BLaER1 treated with 17β-estradiol and CSF1 and Interleukin-3, amounts not matched to agents 10 nM and 100 nM (cell line): ENCODE measurements around the gene TCF23.

Experiments
- H3K27ac ChIP-seq, 11 experiments: shearing (Covaris generic); formaldehyde crosslinking; 2 replicates each; pipeline ENCODE4 v1.8.1; 2022
- H3K27me3 ChIP-seq, 11 experiments: shearing (Covaris generic); formaldehyde crosslinking; 2 replicates each; pipeline ENCODE4 v1.8.1; 2022
- H3K36me3 ChIP-seq, 11 experiments: shearing (Covaris generic); formaldehyde crosslinking; 2 replicates each; pipeline ENCODE4 v1.8.1; 2022
- H3K4me1 ChIP-seq, 10 experiments: shearing (Covaris generic); formaldehyde crosslinking; 2 replicates each; pipeline ENCODE4 v1.8.1; 2022
- H3K4me2 ChIP-seq, 11 experiments: shearing (Covaris generic); formaldehyde crosslinking; 2 replicates each; pipeline ENCODE4 v1.8.1; 2022
- H3K4me3 ChIP-seq, 10 experiments: shearing (Covaris generic); formaldehyde crosslinking; 2 replicates each; pipeline ENCODE4 v1.8.1; 2022
- H3K9ac ChIP-seq, 11 experiments: shearing (Covaris generic); formaldehyde crosslinking; 2 replicates each; pipeline ENCODE4 v1.8.1; 2022
- H3K9me3 ChIP-seq, 11 experiments: shearing (Covaris generic); formaldehyde crosslinking; replicated peaks in 1 of 11; 2 replicates each; pipeline ENCODE4 v1.8.1; 2022
- H4K20me1 ChIP-seq, 11 experiments: shearing (Covaris generic); formaldehyde crosslinking; 2 replicates each; pipeline ENCODE4 v1.8.1; 2022
- Cebpa-rat ChIP-seq, 11 experiments: shearing (Covaris generic); IDR thresholded peaks; 2 replicates each; pipeline ENCODE4 v1.8.1; 2022

TCF23 gene

GRCh38 chr2:27134781-27135477 is 13.9 kb upstream of the TCF23 start:
- Histone ChIP-seq H3K36me3 (peaks cover 31 to 36% (median 33%) of the 10 kb centered on the region in 11 experiments), H3K27ac (peak overlapping the region; percentile 18 to 94 (median 88); a peak in 21 of 22 replicates), H3K4me1 (peaks cover 22 to 32% (median 26%) of the 10 kb centered on the region in 10 experiments), H3K4me3 (peak overlapping the region; percentile 85 to 100 (median 95); a peak in 16 of 20 replicates), H4K20me1 (peaks cover 23 to 40% (median 38%) of the 10 kb centered on the region in 11 experiments; a peak in 21 of 22 replicates), H3K27me3 (no peaks in the 10 kb centered on the region), H3K9ac (peak overlapping the region in 9 of 11 experiments; percentile 1 to 96 (median 91); a peak in 12 of 22 replicates), H3K4me2 (peak overlapping the region; percentile 48 to 81 (median 70)), H3K9me3 (no peaks in the 10 kb centered on the region)
- TF ChIP-seq Cebpa-rat (IDR thresholded peaks at IDR 0.05): no peak

DNA sequence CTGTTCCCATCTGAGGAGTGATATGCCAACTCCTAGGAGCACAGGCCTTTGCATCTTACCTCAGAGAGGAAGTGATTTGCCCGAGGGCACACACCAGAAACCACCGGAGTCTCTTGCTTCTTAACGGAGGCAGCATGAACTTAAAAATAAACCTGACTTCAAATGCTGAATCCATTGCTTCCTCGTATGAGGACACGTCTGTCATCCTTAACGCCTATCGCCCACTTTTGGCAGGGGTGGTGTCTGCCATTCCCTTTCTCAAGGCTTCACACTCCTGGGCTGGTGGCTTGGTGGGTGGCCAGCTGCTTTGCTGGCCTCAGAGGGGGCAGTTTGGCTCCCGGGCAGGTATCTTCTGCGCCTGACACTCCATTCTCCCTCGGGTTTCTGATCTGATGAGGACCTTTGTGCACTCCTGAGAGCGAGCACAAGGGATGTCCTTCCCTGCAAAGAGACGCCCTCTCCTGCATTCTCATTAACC is 13.3 kb upstream of the TCF23 start:
- Histone ChIP-seq H3K9ac (peak overlapping the region in 5 of 11 experiments; percentile 5 to 96 (median 22); a peak in 3 of 22 replicates), H4K20me1 (peaks cover 23 to 37% (median 32%) of the 10 kb centered on the region in 11 experiments; a peak in 21 of 22 replicates), H3K27me3 (no peaks in the 10 kb centered on the region), H3K4me3 (no peak overlapping the region; a peak in 1 of 20 replicates), H3K27ac (peak overlapping the region in 10 of 11 experiments; percentile 83 to 94 (median 88); a peak in 19 of 22 replicates), H3K4me2 (peak overlapping the region; percentile 48 to 81 (median 70)), H3K36me3 (peaks cover 25 to 30% (median 27%) of the 10 kb centered on the region in 11 experiments), H3K4me1 (peaks cover 22 to 32% (median 26%) of the 10 kb centered on the region in 10 experiments), H3K9me3 (no peaks in the 10 kb centered on the region)
- no peak for TF ChIP-seq Cebpa-rat (IDR thresholded peaks at IDR 0.05)

GRCh38 chr2:27136751-27137150 is 12.1 kb upstream of the TCF23 start:
- Histone ChIP-seq H3K4me3 (no peak overlapping the region), H3K27me3 (no peaks in the 10 kb centered on the region), H3K4me1 (peaks cover 22 to 32% (median 26%) of the 10 kb centered on the region in 10 experiments), H4K20me1 (peaks cover 19 to 24% (median 20%) of the 10 kb centered on the region in 11 experiments; a peak in 21 of 22 replicates), H3K36me3 (peaks cover 12 to 17% (median 14%) of the 10 kb centered on the region in 11 experiments), H3K9ac (no peak overlapping the region), H3K27ac (no peak overlapping the region), H3K9me3 (no peaks in the 10 kb centered on the region), H3K4me2 (no peak overlapping the region)
- TF ChIP-seq Cebpa-rat (IDR thresholded peaks at IDR 0.05): no peak

GRCh38 chr2:27137322-27137935 is 11.4 kb upstream of the TCF23 start:
- no peak for TF ChIP-seq Cebpa-rat (IDR thresholded peaks at IDR 0.05)
- Histone ChIP-seq H3K4me3 (no peak overlapping the region), H3K4me1 (peaks cover 21 to 27% (median 25%) of the 10 kb centered on the region in 10 experiments), H3K36me3 (peaks cover 6 to 11% (median 8%) of the 10 kb centered on the region in 11 experiments; a peak in 21 of 22 replicates), H4K20me1 (peaks cover 12 to 18% (median 14%) of the 10 kb centered on the region in 11 experiments; a peak in 20 of 22 replicates), H3K9me3 (no peaks in the 10 kb centered on the region), H3K27me3 (no peaks in the 10 kb centered on the region), H3K9ac (no peak overlapping the region), H3K27ac (no peak overlapping the region), H3K4me2 (no peak overlapping the region)

DNA sequence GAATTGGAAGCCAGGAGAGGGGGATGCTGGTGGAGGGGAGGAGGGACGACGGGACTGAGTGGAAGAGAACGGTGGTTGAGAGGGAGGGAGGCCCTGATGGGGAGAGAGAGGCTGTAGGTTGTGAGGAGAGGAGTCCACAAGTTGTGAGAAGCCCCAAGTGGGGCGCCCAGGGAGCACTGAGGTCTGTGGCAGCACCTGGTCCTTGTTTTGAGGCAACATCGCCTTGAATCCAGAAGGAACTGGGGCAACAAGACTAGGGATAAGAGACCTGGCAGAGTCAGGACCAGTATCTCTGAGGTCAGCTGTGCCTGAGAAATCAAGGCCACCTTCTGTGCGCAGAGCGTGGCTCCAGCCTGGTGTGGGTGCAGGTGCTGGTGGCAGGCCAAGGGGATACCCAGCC is 10.7 kb upstream of the TCF23 start:
- peaks cover 5 to 11% (median 7%) of the 10 kb centered on the region in 11 experiments; a peak in 19 of 22 replicates for H4K20me1 ChIP-seq
- TF ChIP-seq Cebpa-rat (IDR thresholded peaks at IDR 0.05): no peak
- H3K27ac ChIP-seq: no peak overlapping the region

DNA sequence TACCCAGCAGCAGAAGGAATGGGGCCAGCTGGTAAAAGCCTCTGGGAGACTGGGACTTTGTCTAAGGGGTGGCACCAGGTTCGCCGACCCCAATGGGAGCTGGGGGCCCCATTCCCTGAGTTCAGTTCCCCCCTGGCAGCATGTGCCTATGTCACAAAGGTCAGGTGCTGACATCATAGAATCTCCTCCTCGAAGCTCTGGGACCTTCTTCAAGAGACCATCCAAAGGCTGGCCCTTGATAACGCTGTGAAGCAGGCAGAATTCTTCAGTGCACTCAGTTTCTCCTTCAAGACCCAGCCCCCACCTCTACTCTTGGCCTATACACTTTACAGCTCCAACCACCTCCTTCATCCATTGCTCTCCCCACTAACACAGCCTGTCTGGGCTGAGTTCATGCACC is 9.5 kb upstream of the TCF23 start, which contains the start of gene PRR30:
Gene PRR30 (minus strand): TSS at position 101 of the 400 bp plus-strand sequence. CDS start 1,081 bp downstream, outside the sequence.
- Histone ChIP-seq H4K20me1 (no peaks in the 10 kb centered on the region), H3K4me3 (no peak within 1 kb of the TSS), H3K9me3 (no peaks in the 10 kb centered on the region), H3K9ac (no peak within 1 kb of the TSS), H3K27me3 (no peaks in the 10 kb centered on the region), H3K4me1 (peaks cover 8 to 14% (median 13%) of the 10 kb centered on the region in 10 experiments), H3K27ac (no peak within 1 kb of the TSS), H3K36me3 (no peaks in the 10 kb centered on the region), H3K4me2 (no peak within 1 kb of the TSS)
- TF ChIP-seq Cebpa-rat (IDR thresholded peaks at IDR 0.05): no peak

More for the DNA sequence above, 10.7 kb upstream of the TCF23 start:
- Histone ChIP-seq H3K4me2 (no peak overlapping the region), H3K27me3 (no peaks in the 10 kb centered on the region), H3K9ac (no peak overlapping the region), H3K4me3 (no peak overlapping the region), H3K4me1 (peaks cover 14 to 20% (median 19%) of the 10 kb centered on the region in 10 experiments), H3K9me3 (no peaks in the 10 kb centered on the region), H3K36me3 (peaks cover 0 to 4% (median under 1%) of the 10 kb centered on the region in 11 experiments; a peak in 12 of 22 replicates)

DNA sequence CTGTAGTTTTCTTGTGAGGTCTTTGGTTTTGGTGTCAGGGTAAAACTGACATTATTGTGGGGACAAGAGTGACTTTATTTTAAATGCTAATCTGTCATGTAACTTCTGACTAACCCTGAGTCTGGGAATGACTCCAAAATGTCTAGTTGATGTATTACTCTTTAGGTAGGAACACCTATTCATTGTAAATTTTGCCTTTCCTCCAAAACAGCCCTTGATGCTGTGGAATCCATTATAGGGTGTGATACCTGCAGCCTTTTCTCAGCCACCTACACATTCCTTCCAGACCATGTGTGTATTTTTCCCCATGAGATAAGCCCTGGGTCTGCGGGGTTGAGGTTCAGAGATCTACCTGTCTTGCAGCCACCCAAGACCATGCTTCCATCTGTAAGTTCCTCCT is 5.5 kb upstream of the TCF23 start:
- H3K9me3 ChIP-seq: no peaks in the 10 kb centered on the region
- no peak overlapping the region for H3K4me2 ChIP-seq
- H3K9ac ChIP-seq: no peak overlapping the region
- no peak overlapping the region for H3K27ac ChIP-seq
- peaks cover 0 to 14% (median 12%) of the 10 kb centered on the region in 10 experiments; a peak in 12 of 20 replicates for H3K4me1 ChIP-seq
- H3K27me3 ChIP-seq: no peaks in the 10 kb centered on the region
- no peaks in the 10 kb centered on the region for H3K36me3 ChIP-seq
- TF ChIP-seq Cebpa-rat (IDR thresholded peaks at IDR 0.05): no peak
- no peaks in the 10 kb centered on the region for H4K20me1 ChIP-seq
- H3K4me3 ChIP-seq: no peak overlapping the region

- Histone ChIP-seq H3K27me3 (no peaks in the 10 kb centered on the region), H3K9ac (no peak overlapping the region), H3K27ac (no peak overlapping the region), H4K20me1 (no peaks in the 10 kb centered on the region), H3K9me3 (no peaks in the 10 kb centered on the region), H3K36me3 (no peaks in the 10 kb centered on the region), H3K4me2 (no peak overlapping the region), H3K4me1 (peaks cover 0 to 14% (median 12%) of the 10 kb centered on the region in 10 experiments; a peak in 12 of 20 replicates), H3K4me3 (no peak overlapping the region)
- TF ChIP-seq Cebpa-rat (IDR thresholded peaks at IDR 0.05): no peak
Observed at GRCh38 chr2:27145682-27146081, 3.1 kb upstream of the TCF23 start.

- no peaks in the 10 kb centered on the region for H3K36me3 ChIP-seq
- H3K9ac ChIP-seq: no peak overlapping the region
- H3K27ac ChIP-seq: no peak overlapping the region
- no peaks in the 10 kb centered on the region for H4K20me1 ChIP-seq
- no peaks in the 10 kb centered on the region for H3K9me3 ChIP-seq
- peaks cover 0 to 14% (median 12%) of the 10 kb centered on the region in 10 experiments; a peak in 12 of 20 replicates for H3K4me1 ChIP-seq
- TF ChIP-seq Cebpa-rat (IDR thresholded peaks at IDR 0.05): no peak
- no peaks in the 10 kb centered on the region for H3K27me3 ChIP-seq
- peak overlapping the region in 8 of 11 experiments; percentile 16 to 53 (median 40); a peak in 13 of 22 replicates for H3K4me2 ChIP-seq
- H3K4me3 ChIP-seq: no peak overlapping the region
Observed at GRCh38 chr2:27147935-27148334, 869 bp upstream of the TCF23 start.
